ENCODE results near the gene TEKT5.

TEKT5 gene
- long read RNA-seq: 0 reads

DNA sequence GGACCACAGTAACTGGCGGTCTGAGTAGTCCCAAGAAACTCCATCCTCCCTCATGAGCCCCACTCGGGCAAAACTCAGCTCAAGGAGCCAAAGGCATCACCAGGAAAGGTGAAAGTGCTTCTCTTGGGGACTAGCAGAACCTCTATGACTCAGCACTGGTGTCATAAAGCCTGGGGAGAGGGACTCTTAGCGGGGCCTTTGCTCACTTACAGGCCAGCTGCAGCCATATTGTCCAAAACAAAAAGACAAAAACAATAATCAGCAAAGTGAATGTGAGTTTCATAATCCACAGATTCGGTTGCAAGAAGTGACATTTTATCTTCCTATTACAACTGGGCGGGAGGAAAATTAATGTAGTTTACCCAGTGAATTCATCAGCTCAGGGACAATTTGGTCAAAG lies at the start of gene TEKT5:
TEKT5 (minus strand) TSS at position 101 of the 400 bp plus-strand sequence; CDS start at position 44, 57 bp downstream.
- H3K27ac ChIP-seq (replicated peaks): no peak within 1 kb of the TSS
- TF ChIP-seq SPI1 (IDR thresholded peaks at IDR 0.05; ENCODE audit: borderline replicate concordance, low read depth) (no peak), GABPA (IDR thresholded peaks at IDR 0.05; ENCODE audit: low read depth) (no peak), POLR2AphosphoS5 (IDR thresholded peaks at IDR 0.05; ENCODE audit: low read depth) (no peak)
- TF ChIP-seq, protein P1, sequence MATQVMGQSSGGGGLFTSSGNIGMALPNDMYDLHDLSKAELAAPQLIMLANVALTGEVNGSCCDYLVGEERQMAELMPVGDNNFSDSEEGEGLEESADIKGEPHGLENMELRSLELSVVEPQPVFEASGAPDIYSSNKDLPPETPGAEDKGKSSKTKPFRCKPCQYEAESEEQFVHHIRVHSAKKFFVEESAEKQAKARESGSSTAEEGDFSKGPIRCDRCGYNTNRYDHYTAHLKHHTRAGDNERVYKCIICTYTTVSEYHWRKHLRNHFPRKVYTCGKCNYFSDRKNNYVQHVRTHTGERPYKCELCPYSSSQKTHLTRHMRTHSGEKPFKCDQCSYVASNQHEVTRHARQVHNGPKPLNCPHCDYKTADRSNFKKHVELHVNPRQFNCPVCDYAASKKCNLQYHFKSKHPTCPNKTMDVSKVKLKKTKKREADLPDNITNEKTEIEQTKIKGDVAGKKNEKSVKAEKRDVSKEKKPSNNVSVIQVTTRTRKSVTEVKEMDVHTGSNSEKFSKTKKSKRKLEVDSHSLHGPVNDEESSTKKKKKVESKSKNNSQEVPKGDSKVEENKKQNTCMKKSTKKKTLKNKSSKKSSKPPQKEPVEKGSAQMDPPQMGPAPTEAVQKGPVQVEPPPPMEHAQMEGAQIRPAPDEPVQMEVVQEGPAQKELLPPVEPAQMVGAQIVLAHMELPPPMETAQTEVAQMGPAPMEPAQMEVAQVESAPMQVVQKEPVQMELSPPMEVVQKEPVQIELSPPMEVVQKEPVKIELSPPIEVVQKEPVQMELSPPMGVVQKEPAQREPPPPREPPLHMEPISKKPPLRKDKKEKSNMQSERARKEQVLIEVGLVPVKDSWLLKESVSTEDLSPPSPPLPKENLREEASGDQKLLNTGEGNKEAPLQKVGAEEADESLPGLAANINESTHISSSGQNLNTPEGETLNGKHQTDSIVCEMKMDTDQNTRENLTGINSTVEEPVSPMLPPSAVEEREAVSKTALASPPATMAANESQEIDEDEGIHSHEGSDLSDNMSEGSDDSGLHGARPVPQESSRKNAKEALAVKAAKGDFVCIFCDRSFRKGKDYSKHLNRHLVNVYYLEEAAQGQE (IDR thresholded peaks at IDR 0.05; ENCODE audit: insufficient replicate concordance, low read depth): no peak
- TF ChIP-seq, protein P2, sequence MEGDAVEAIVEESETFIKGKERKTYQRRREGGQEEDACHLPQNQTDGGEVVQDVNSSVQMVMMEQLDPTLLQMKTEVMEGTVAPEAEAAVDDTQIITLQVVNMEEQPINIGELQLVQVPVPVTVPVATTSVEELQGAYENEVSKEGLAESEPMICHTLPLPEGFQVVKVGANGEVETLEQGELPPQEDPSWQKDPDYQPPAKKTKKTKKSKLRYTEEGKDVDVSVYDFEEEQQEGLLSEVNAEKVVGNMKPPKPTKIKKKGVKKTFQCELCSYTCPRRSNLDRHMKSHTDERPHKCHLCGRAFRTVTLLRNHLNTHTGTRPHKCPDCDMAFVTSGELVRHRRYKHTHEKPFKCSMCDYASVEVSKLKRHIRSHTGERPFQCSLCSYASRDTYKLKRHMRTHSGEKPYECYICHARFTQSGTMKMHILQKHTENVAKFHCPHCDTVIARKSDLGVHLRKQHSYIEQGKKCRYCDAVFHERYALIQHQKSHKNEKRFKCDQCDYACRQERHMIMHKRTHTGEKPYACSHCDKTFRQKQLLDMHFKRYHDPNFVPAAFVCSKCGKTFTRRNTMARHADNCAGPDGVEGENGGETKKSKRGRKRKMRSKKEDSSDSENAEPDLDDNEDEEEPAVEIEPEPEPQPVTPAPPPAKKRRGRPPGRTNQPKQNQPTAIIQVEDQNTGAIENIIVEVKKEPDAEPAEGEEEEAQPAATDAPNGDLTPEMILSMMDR (IDR thresholded peaks at IDR 0.05; ENCODE audit: insufficient read depth, low read length): no peak
- H3K27me3 ChIP-seq (ENCODE audit: insufficient read depth, poor library complexity, severe bottlenecking): no peaks in the 10 kb centered on the region
- H3K4me3 ChIP-seq (replicated peaks; ENCODE audit: insufficient read depth, low read length): no peak within 1 kb of the TSS
- no peak for DNase-seq (ENCODE audit: low read depth in 1 of 2, low spot score in 1 of 2)

DNA sequence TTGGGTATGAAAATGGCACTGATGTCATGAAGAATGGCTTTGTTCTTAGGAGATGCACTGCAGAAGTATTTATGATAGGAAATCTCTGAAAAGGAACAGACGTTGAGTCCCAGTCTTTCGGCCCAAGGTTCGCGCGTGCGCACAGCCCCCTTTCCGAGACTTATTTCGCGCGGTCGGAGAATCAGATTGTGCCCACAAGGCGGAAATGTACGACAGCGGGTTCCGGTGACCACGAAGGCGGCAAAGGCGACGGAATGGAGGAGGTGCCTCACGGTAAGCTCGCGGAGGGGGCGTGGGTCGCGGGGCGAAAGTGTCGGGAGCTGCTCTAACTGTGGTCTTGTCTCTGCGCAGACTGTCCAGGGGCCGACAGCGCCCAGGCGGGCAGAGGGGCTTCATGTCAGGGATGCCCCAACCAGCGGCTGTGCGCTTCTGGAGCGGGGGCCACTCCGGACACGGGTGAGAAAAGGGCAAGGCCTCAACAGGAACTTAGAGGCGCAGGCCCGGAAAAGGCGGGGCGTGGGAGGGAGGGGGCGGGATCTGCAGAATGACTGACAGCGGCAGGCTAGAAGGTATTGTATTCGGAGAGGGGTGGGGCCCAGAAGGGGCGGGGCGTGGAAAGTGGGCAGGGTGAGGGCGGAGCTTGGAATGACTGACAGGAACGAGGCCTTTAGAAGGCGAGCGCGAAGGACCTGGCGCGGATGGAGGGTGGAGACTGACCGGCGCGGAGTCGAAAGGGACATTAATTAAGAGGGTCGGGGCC lies 49.1 kb upstream of the TEKT5 start, which contains the start of gene NUBP1:
NUBP1 (plus strand) TSS at position 233 of the 760 bp plus-strand sequence; CDS start at position 255, 22 bp downstream.
- Histone ChIP-seq H3K27ac (replicated peaks) (peak within 1 kb of the TSS; percentile 99), H3K4me3 (replicated peaks; ENCODE audit: insufficient read depth, low read length) (peak within 1 kb of the TSS; percentile 60), H3K27me3 (ENCODE audit: insufficient read depth, poor library complexity, severe bottlenecking) (no peaks in the 10 kb centered on the region)
- DNase-seq (ENCODE audit: low read depth in 1 of 2, low spot score in 1 of 2): peak; percentile 94 to 99
- TF ChIP-seq, protein P2 (IDR thresholded peaks at IDR 0.05; ENCODE audit: insufficient read depth, low read length): no peak
- TF ChIP-seq GABPA (IDR thresholded peaks at IDR 0.05; ENCODE audit: low read depth): peak; percentile 78
- TF ChIP-seq POLR2AphosphoS5 (IDR thresholded peaks at IDR 0.05; ENCODE audit: low read depth): peak; percentile 91
- TF ChIP-seq, protein P1 (IDR thresholded peaks at IDR 0.05; ENCODE audit: insufficient replicate concordance, low read depth): peak; percentile 35
- no peak for TF ChIP-seq SPI1 (IDR thresholded peaks at IDR 0.05; ENCODE audit: borderline replicate concordance, low read depth)

DNA sequence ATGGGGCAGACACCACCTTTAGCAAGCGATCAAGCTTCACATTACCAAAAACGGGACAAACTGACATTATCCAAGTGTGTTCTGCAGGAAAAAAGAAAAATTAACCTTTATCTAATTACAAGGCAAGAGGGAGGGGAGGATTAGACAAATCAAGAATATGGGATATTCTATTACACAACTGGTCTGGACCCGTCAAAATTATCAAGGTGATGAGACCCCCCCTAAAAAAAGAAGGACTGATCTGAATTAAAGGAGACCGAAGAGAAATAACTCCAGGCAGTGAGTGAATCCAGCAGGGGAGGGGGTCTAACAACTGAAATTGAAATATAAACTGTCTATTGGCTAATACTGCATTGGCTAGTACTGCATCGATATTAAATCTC lies 48.5 kb upstream of the TEKT5 start:
- Histone ChIP-seq H3K4me3 (replicated peaks; ENCODE audit: insufficient read depth, low read length) (peak overlapping the region; percentile 60), H3K27me3 (ENCODE audit: insufficient read depth, poor library complexity, severe bottlenecking) (no peaks in the 10 kb centered on the region), H3K27ac (replicated peaks) (peak overlapping the region; percentile 99)
- DNase-seq (ENCODE audit: low read depth in 1 of 2, low spot score in 1 of 2): no peak
- TF ChIP-seq POLR2AphosphoS5 (IDR thresholded peaks at IDR 0.05; ENCODE audit: low read depth) (no peak), SPI1 (IDR thresholded peaks at IDR 0.05; ENCODE audit: borderline replicate concordance, low read depth) (no peak), GABPA (IDR thresholded peaks at IDR 0.05; ENCODE audit: low read depth) (no peak)
- TF ChIP-seq, protein P1 (IDR thresholded peaks at IDR 0.05; ENCODE audit: insufficient replicate concordance, low read depth): no peak
- TF ChIP-seq, protein P2 (IDR thresholded peaks at IDR 0.05; ENCODE audit: insufficient read depth, low read length): no peak
